GM19324 (cell line): ENCODE data around the gene ENPEP.
"Not testable (repeated sequence)": the region's sequence is repeated elsewhere in the genome, so short reads cannot be mapped to it uniquely, and the experiment has no call there.

ENCODE experiments used
- ATAC-seq: cut with Tn5 transposase; IDR thresholded peaks from one replicate; pipeline ENCODE4 v1.9.1; 2021; ENCODE audit warnings: mild to moderate bottlenecking, moderate library complexity; ENCODE audit not compliant: unreplicated experiment, low FRiP score

The ENPEP gene

GRCh38 chr4:110475881-110476818 is at the start of gene ENPEP:
ENPEP (plus strand) TSS chr4:110476155; CDS start chr4:110476415, 260 bp downstream.
- ATAC-seq: no peak

DNA sequence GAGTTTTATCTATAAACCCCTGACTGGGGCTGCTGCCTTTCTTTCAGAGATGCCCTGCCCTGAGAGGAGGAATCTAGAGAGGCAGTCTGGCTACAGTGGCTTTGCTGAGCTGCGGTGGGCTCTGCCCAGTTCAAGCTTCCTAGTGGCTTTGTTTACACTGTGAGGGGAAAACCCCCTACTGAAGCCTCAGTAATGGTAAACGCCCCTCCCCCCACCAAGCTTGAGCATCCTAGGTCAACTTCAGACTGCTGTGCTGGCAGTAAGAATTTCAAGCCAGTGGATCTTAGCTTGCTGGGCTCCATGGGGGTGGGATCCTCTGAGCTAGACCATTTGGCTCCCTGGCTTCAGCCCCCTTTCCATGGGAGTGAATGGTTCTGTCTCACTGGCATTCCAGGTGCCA is 44.1 kb upstream of the ENPEP start:
- ATAC-seq: not testable (repeated sequence)

- ATAC-seq: not testable (repeated sequence)
Observed at GRCh38 chr4:110437292-110437691, 38.7 kb upstream of the ENPEP start.

DNA sequence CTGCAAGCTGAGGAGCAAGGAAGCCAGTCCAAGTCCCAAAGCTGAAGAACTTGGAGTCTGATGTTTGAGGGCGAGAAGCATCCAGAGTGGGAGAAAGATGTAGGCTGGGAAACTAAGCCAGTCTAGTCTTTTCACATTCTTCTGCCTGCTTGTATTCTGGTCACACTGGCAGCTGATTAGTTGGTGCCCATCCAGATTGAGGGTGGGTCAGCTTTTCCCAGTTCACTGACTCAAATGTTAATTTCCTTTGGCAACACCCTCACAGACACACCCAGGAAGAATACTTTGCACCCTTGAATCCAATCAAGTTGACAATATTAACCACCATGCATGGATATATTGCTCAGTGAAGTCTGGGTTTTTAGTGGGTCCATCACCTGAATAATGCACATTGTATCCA is 36.7 kb upstream of the ENPEP start:
- ATAC-seq: not testable (repeated sequence)

DNA sequence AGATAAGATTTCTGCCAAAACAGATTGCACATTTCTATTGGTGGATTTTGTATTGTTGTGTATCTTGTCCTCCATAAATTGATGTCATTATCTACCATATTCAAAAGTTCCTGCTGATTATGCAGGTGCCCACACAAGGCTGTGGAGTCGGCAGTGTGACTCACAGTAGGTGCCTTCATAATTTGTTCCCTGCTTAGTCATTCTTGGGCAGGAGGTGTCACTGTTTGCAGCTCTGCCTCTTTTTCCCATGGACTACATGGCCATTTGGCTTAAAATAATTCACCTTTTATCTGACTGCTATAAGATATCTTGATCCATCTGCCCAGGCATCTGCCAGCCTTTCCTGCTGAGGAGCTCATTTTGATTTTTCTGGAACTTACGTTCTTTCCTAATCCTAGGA is 33.6 kb upstream of the ENPEP start:
- ATAC-seq: no peak

DNA sequence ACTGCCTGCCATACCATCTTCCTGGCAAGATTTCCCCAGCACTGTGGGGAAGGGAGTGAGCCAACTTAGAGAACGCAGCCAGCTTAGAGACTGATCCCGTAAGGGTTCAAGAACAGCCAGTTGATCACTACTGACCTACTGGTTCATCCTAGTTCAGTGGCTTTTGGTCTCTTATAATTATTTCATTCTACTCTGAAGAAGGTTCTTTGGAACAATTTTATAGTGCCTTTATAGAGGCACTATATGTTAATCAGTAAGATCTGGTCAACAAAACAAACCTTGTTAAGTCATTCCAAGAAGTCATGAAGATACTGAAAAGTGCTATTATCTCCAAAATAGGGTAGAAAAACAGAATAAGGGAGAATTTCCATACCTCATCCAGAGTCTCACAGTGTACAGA is 33.2 kb upstream of the ENPEP start:
- ATAC-seq: no peak

- no peak for ATAC-seq
Observed at GRCh38 chr4:110449947-110450346, 26.0 kb upstream of the ENPEP start.

DNA sequence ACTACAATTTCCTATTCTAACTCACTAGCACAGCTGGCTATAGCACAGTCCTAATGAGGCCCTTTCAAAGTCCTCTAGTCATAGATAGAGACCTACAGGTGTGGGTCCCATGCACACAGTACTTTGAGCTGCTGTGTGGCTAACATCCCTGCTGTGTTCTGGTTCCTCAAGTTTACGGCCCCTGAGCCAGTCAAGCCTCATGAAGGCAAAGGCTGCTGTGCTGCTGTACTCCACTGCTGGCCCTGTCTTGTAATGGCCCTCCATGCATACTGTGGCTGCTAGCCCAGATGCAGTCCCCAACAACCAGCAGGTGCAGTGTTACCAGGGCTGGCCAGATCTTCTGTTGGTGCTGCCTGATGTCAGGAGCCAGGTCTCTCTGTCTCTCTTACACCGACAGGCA is 23.4 kb upstream of the ENPEP start:
- ATAC-seq: no peak

- no peak for ATAC-seq
Observed at GRCh38 chr4:110454441-110454840, 21.5 kb upstream of the ENPEP start.

DNA sequence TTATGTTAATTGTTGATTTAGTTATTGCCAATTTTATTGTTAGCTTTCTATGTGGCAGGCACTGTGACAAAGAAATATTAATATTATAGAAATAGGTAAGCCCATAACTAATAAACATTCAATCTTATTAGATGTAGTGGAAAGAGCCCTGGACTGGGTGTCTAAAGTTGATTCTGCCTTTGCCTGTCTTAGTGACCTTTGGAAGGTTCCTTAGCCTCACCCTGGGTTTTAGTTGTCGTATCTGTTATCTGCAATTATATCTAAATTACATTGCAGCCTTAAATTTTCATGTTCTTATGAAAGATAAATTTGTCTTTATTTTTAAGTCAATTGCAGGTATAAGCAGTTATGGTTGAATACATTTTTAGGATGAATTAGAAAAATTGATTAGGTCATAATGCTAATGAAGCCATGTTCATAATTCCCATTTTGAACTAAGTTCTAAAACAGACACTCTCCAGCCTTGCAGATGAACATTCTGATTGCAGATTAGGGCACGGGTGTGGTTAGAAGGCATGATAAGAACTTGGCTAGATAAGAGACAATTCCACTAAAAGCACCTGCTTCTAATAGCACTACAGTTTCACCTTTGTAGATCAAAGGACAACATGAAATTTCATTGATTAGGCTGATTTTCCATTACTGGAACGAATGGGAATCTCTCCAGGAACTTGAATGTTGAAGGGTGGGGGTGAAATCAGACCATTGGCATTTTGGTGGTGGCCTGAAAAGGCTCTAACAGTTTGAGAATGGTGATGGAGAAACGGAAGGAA is 17.3 kb upstream of the ENPEP start:
- ATAC-seq: no peak

DNA sequence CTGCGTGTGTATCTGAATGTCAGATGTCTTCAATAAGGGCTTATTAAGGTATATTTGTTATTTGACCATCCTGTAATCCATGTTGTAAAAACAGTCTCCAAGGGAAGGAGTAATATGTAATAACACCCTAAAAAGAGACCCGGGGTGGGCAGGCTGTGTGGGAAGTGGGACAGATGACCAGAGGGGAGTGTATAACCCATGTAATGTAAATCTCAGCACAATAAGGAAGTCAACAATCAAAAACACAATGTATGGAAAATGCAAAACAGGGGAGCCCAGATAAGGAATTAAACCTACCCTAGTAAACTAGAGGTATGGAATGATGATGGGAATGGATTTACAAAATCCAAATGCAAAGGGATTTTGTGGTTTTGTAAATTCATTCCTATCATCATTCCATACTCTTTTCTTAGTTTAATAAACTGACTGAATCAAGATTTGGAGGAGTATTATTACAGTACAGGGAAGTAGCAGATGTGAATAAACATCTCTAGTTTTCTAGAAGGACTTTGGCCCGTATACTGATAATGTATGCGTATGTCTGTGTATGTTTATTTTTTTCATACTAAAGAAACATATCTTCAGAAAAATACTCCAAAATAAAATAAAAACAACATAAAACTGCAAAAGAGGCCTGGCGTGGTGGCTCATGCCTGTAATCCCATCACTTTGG is 15.7 kb upstream of the ENPEP start:
- no peak for ATAC-seq

DNA sequence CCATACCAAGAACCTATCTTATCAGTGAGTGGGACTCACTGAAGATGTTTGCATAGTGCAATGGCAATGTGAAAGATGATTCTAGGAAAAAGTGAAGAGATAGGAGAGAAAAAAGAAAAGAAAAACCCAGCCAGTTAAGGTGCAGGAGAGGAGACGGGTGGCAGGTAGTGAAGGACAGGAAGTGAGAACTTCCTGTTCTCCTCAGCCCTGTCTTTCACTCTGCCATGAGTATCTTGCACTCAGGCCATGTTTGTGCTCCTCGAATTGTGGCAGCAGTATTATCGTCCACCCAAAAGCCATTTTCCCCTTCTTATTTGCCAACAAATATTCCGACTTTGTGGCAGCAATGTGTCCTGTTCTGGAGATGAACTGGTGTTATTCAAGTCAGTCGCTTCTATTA is 8.6 kb upstream of the ENPEP start:
- peak; percentile 54 for ATAC-seq

- no peak for ATAC-seq
Observed at GRCh38 chr4:110472583-110473329, 3.2 kb upstream of the ENPEP start.

- ATAC-seq: no peak
Observed at GRCh38 chr4:110474481-110474880, 1.5 kb upstream of the ENPEP start.

DNA sequence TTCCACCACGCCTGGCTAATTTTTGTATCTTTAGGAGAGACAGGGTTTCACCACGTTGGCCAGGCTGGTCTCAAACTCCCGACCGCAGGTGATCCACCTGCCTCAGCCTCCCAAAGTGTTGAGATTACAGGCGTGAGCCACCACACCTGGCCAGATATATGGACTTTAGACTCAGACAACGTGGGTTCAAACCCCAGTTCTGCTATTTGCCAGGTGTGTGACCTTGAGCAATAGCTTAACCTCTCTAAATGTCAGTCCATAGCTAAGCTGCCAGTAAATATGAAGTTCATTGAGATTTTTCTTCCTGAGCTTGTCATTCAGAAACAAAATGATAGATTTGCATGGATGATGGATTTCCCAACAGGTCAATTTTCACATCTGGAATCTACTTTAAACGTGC is 875 bp upstream of the ENPEP start:
- not testable (repeated sequence) for ATAC-seq

DNA sequence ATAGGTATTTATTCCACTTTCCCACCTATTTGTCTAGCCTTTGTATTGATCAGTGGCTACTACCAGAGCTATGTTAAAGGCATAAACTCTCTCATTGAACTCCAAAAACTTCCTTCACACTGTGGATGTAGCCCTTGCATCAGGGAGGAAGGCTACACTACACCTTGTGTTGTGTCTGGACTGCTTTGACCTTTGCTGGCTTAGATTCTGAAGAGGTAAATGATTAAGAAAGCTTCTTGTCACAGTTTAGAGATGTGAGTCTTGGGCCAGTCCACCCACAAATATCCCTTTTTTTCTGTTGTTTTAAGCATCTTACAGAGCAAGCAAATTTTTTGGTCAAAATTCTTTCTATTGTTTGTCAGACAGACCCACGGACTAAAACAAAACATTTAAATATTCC is 1.9 kb downstream of the ENPEP start:
- no peak for ATAC-seq

DNA sequence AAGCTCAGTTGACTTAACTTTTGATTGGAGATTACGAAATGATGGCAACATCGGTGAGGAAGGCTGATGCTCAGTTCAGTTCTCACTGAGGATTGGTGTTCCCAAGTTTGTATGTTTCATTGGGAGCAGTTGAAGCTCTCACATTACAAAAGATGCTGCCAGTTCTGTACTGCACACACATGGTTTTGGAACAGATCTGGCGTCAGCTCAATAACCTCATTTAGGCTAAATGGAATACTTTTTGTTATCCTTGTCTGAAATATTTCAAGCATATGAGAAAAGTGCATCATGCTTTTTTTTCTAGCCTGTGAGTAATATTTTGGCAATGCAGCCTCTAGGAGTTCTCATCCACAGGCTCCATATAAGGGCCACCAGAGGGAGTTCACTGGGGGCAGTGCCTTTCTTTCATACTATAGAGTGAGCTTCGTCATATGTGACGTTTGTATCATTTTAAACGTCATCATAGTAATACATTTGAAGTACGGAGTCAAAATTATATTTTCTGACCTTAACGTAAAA is 4.1 kb downstream of the ENPEP start:
- no peak for ATAC-seq

GRCh38 chr4:110480746-110481271 is 4.9 kb downstream of the ENPEP start:
- no peak for ATAC-seq

- ATAC-seq: no peak
Observed at GRCh38 chr4:110483516-110483915, 7.6 kb downstream of the ENPEP start.

DNA sequence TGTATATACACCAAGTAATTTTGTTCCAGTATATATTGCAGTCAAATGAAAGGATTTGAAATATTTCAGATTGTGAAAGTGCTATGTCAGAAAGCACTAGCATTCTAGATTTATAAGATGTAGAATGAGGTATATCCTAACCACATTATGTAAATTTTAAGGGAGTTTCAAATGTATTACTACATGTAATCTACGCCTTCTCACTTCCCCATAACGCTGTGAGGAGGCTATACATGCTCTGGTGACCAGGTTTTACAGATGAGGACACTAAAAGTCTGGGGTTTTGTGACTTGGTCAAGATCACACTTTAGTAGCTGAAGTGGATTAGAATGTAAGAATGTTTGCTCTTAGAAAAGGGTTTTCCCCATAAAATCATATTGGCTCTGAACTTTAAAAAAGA is 8.1 kb downstream of the ENPEP start:
- ATAC-seq: peak; percentile 90
